GM18499 (cell line): ENCODE measurements around the gene GGA2.
"Not testable (repeated sequence)": the region's sequence is repeated elsewhere in the genome, so short reads cannot be mapped to it uniquely, and the experiment has no call there.

Experiments used
- ATAC-seq: cut with Tn5 transposase; IDR thresholded peaks from one replicate; pipeline ENCODE4 v1.9.1; 2021; ENCODE audit warnings: moderate number of reproducible peaks; ENCODE audit not compliant: insufficient read depth, unreplicated experiment

Gene GGA2, protein sequence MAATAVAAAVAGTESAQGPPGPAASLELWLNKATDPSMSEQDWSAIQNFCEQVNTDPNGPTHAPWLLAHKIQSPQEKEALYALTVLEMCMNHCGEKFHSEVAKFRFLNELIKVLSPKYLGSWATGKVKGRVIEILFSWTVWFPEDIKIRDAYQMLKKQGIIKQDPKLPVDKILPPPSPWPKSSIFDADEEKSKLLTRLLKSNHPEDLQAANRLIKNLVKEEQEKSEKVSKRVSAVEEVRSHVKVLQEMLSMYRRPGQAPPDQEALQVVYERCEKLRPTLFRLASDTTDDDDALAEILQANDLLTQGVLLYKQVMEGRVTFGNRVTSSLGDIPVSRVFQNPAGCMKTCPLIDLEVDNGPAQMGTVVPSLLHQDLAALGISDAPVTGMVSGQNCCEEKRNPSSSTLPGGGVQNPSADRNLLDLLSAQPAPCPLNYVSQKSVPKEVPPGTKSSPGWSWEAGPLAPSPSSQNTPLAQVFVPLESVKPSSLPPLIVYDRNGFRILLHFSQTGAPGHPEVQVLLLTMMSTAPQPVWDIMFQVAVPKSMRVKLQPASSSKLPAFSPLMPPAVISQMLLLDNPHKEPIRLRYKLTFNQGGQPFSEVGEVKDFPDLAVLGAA

DNA sequence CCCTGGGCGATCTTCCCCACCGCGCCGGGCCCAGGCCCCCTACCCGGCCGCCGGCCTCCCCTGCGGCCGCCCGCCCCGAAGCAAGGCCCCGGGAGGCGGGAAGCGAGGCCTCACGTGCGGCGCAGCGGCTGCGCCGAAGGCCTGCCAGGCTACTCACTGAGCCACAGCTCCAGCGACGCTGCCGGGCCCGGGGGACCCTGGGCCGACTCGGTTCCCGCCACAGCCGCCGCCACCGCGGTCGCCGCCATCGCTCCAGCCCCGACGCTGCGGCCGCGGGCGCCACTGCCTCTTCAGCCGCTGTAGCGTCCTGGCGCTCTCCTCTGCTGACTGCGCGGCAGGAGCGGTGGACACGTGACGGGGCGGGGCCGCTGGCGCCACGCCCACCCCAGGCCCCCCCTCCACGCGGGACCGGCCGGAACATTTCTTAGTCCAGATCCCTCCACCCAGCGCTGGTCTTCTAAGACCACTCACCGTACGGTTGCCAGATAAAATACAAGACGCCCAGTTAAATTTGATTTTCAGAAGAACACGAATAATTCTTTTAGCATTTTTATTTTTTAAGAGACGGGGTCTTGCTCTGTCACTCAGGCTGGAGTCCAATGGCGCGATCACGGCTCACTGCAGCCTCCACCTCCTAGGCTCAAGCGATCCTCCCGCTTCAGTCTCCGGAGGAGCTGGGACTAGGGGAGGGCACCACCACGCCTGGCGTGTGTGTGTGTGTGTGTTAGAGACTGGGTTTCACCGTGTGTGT, at the start of gene GGA2:
Gene GGA2, minus strand, starts transcription at position 331 of the 751 bp plus-strand sequence. Its CDS starts 83 bp downstream, at position 248.
- ATAC-seq: no peak

- no peak for ATAC-seq
Measured at GRCh38 chr16:23557779-23558702, 47.7 kb upstream of the GGA2 start.

DNA sequence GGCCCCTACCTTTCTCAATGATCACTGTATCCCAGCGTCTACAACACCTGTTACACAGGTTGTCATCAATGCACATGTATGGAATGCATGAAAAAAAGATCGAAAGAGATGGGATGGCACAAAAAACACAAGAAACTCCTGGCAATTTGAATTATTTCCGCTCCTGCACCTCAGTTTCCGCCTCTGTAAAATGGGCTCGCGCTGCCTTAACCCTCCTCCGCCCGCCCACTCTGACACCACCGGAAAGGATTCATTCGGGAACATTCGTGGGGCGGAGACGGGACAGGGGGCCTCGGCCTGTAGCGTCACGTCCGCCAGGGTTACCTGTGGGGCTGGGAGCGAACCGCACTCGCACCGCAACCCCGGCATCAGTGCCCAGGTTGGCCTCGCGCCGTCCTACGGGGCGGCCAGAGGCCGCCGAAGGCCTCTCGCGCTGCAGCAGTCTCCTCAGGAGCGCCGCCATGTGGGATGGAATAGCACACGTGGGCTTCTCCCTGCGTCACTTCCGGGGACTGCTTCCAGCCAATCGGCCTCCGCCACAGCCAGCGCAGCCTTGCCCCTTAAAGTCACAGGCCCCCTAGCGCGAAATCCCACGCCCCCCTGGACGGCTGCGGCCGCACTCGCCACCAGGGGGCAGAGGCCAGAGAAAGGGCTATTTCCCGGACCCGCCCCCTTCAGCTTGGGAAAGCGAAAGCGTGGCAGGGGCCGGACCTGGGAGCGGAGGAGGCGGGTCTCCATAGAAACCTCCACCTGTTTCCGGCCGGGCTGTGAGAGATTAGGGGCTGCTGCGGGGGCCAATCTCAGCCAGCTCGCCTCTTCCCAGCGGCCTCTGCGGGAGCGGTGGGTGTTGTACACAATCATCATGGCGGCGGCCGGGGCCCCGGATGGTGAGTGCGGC, 46.8 kb upstream of the GGA2 start, which contains the start of the genes EARS2 and UBFD1:
Gene EARS2, minus strand, starts transcription at position 470 of the 898 bp plus-strand sequence. Its CDS starts 7 bp downstream, at position 463.
Gene UBFD1, plus strand, starts transcription at position 847 of the 898 bp plus-strand sequence. Its CDS starts 16 bp downstream, at position 863.
- peak; percentile 83 for ATAC-seq

DNA sequence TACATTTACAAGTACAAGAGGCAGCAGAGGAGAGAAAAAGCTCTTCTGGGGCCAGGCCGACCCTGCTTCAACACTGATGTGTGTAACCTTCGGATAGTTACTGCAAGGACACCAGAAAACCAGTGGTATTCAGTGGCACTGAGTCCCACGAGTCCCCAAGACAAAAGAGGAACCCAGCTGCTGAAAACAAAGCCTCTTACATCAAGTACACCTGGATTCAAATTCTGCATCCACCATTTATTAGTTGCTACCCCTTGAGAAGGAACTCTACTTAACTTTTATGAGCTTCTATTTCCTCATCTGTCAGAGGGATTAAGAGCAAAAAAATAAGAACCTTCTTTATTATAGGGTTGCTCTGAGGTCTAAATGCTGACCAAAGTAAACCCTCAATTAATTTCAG, 44.2 kb upstream of the GGA2 start:
- no peak for ATAC-seq

GRCh38 chr16:23552161-23552560, 41.9 kb upstream of the GGA2 start:
- no peak for ATAC-seq

GRCh38 chr16:23549938-23550337, 39.6 kb upstream of the GGA2 start:
- ATAC-seq: no peak

DNA sequence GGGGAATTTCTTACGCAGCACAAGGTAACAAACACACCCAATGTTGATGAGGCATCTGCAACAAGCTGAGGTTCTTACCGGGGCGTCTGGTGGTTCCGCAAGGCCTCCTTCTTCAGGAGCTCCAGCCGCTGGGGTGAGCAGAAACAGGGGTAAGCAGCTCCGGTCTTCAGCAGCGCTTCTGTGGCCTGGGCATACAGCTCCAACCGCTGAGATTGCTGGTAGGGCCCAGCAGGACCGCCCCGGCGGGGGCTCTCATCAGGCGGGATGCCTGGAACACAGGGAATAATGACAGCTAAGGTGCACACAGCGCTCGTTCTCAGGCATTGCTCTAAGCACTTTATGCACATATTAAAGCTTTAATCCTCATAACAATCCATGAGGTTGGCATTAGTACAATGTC, 34.1 kb upstream of the GGA2 start:
- ATAC-seq: no peak

DNA sequence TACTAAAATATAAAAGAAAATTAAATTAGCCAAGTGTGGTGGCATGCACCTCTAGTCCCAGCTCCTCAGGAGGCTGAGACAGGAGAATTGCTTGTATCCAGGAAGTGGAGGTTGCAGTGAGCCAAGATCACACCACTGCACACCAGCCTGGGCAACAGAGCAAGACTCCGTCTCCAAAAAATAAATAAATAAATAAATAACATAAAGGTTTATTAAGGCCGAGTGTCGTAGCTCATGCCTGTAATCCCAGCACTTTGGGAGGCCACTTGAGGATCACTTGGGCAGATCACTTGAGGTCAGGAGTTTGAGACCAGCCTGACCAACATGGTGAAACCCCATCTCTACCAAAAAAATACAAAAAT, 30.5 kb upstream of the GGA2 start:
- not testable (repeated sequence) for ATAC-seq

DNA sequence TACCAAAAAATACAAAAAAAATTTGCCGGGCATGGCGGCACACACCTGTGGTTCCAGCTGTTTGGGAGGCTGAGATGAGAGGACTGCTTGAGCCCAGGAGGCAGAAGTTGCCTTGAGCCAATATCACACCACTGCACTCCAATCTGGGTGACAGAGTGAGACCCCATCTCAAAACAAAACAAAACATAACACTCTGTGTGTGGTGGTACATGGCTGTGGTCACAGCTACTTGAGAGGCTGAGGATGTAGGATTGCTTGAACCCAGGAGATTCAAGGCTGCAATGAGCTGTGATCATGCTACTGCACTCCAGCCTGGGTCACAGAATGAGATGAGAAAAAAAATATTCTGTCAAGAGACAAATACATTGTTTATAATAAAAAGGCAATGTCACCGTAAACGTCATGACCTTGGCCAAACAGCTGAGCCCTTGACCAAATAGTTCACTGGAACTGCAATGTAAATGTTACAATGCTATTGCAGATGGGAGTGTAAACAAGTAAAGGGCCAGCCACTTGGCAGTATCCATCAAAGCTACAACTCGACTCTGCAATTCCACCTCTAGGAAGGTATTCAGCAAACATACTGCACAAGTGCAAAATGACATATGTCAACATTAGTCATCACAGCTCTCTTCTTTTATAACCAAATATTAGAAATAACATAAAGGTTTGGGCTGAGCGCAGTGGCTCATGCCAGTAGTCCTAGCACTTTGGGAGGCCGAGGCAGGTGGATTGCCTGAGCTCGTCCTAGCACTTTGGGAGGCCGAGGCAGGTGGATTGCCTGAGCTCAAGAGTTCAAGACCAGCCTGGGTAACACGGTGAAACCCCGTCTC, 29.9 kb upstream of the GGA2 start:
- ATAC-seq: no peak

DNA sequence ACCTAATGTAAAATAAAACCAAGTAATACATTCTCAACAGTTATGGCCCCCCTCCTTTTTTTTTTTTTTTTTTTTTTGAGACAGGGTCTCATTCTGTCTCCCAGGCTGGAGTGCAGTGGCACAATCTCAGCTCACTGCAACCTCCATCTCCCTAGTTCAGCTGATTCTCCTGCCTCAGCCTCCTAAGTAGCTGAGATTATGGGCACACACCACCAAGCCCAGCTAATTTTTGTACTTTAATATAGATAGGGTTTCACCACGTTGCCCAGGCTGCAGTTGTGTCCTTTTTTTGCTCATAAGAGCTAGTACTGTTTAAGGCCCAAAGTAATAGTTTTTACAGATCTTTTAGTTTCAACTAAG, 28.6 kb upstream of the GGA2 start:
- no peak for ATAC-seq

DNA sequence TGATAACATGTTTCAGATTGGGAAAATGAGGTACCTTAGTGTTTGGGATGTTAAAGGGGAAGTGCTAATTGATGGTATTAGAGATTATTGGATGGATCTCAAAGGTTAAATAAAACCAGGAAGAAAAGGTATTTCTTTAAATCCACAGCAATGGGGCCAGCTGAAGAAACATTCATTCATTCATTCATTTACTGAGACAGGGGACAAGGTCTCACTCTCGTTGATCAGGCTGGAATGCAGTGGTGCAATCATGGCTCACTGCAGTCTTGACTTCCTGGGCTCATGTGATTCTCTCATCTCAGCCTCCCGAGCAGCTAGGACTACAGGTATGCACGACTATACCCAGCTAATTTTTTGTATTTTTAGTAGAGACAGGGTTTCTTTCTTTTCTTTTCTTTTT, 27.1 kb upstream of the GGA2 start:
- ATAC-seq: no peak

DNA sequence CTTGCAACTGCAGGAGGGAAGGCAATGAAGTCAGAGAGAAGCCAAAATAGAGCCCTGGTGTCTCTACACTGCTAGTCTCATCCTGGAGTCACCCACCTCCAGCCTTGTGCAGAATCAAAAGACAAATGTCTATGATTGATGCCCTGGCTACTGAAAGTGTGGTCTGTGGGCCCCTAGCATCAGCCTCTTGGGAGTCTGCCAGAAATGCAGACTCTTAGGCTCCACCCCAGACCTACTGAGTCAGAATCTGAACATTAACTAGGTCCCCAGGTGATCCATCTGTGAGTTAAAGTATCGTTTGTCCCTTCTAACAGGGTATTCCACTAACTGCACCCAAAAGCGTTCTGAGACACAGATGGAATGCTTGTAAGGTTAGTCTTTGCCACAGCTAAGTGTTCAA, 25.6 kb upstream of the GGA2 start:
- ATAC-seq: no peak

DNA sequence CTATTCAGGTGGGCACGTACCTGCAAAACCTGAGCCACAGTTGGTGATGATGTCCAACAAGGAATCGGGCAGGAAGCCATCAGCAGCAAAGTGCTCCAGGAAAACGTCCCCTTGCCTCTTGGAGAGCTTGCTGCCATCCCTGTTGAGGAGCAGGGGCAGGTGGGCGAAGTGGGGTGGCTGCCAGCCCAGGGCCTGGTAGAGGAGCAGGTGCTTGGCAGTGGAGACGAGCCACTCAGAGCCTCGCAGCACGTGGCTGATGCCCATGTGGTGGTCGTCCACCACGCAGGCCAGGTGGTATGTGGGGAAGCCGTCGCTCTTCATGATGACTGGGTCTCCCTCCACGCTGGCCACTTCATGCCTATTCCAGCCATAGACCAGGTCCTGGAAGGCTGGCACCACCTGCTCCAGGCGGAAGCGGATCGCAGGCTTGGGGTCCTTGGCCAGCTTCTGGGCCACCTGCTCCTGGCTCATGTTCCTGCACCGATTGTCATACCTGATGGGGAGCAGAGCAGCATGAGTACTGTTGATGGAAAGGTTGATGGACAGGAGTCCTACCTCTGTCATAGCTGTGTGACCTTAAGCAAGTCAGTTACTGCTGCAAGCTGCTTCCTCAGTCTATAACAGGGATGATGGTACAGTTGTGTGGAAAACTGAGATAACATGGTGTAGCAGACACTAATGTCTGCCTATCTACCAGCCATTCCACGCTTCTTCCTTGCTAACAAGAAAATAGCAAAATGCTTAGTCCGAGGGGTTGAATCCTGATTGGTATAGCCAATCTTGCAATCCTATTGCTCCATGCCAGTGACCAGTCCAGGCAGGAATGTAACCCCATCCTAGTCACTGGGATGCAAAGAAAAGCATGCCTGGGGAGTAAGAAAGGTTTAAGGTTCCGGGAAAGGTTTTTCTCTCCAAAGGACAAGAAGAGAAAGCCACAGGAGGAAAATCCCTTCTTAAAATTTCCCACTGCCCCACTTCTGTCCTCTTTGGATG, 24.9 kb upstream of the GGA2 start:
- no peak for ATAC-seq

GRCh38 chr16:23532448-23532847, 22.2 kb upstream of the GGA2 start:
- no peak for ATAC-seq

DNA sequence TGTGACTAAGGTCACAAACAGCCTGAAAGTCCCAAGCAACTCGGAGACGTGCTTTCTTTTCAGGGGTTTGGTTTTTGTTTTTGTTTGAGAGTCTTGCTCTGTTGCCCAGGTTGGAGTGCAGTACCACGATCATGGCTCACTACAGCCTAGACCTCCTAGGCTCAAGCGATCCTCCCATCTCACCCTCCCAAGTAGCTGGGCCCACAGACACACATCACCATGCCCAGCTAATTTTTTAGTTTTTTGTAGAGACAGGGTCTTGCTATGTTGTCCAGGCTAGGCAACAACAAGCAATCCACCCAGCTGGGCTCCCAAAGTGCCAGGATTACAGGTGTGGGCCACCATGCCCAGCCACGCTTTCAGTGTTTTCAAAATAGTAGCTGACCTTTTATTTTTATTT, 19.8 kb upstream of the GGA2 start:
- ATAC-seq: no peak

DNA sequence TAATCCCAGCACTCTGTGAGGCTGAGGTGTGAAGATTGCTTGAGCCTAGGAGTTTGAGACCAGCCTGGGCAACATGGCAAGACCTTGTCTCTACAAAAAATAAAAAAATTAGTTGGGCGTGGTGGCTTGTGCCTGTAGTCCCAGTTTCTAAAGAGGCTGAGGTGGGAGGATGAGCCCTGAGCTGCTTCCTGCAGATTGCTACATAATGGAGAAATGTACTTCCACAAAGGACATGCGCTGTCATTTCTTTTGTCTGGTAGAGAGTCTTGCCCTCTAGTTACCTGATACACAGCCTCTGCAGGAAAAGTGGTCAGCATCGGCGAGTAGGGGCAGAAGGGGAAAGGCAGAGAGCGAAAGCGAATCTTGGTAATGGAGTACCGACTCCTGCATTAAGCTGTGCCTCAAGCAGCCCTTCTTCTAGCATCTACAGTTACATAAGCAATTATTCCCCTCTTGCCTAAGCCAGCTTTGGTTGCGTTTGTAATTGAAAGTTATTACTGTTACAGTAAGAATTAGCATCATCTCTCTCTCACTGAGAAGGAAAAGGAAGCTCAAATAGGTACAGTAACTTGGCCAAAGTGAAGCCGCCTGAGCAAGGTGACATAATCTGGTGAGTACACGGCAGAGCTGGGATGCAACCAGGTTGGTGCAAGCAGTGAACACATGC, 18.5 kb upstream of the GGA2 start:
- ATAC-seq: no peak
